K562 (cell line): Measurements from ENCODE around the gene OR2C1. TPM values are rescaled to one million over a fixed set of nuclear protein-coding genes. Genes with fewer than 3 reads are reported as not detected.

Source experiments
- CHD2 ChIP-seq: IDR thresholded peaks from 2 replicates; pipeline ENCODE4 v1.6.1; 2011; ENCODE audit warnings: low read depth, low read length
- CUX1 ChIP-seq: fragments of 200-800 bp; sonication (Bioruptor generic); IDR thresholded peaks from 2 replicates; pipeline ENCODE4 v1.6.1; 2016; ENCODE audit warnings: missing genetic modification characterization, missing compliant biosample characterization
- DPF2 ChIP-seq: fragments of 450-650 bp; IDR thresholded peaks from 2 replicates; pipeline ENCODE4 v1.6.1; 2016
- FOXJ2 ChIP-seq: fragments of 200-800 bp; sonication (Bioruptor generic); IDR thresholded peaks from 2 replicates; pipeline ENCODE4 v1.6.1; 2016; ENCODE audit warnings: missing genetic modification characterization, missing compliant biosample characterization
- GATA2 ChIP-seq: sonication (generic); formaldehyde crosslinking; IDR thresholded peaks from 2 replicates; pipeline ENCODE4 v1.4.0; 2020; ENCODE audit warnings: mild to moderate bottlenecking, missing genetic modification reagents
- GTF3C2 ChIP-seq: IDR thresholded peaks from 3 replicates; pipeline ENCODE4 v1.6.1; 2011; ENCODE audit warnings: borderline replicate concordance, mild to moderate bottlenecking, moderate library complexity; ENCODE audit not compliant: insufficient read length; ENCODE audit errors: extremely low read depth
- HDAC2 ChIP-seq: fragments of 450-650 bp; IDR thresholded peaks from 2 replicates; pipeline ENCODE4 v1.6.1; 2016; ENCODE audit warnings: mild to moderate bottlenecking
- MBD2 ChIP-seq: sonication (generic); IDR thresholded peaks from 2 replicates; pipeline ENCODE4 v1.6.1; 2016; ENCODE audit warnings: low read depth, borderline replicate concordance
- MEIS2 ChIP-seq: fragments of 450-650 bp; IDR thresholded peaks from 2 replicates; pipeline ENCODE4 v1.6.1; 2014; ENCODE audit warnings: mild to moderate bottlenecking; ENCODE audit not compliant: partially characterized antibody
- NBN ChIP-seq: fragments of 450-650 bp; IDR thresholded peaks from 2 replicates; pipeline ENCODE4 v1.6.1; 2016; ENCODE audit warnings: low read depth, mild to moderate bottlenecking
- NCOR1 ChIP-seq: fragments of 450-650 bp; IDR thresholded peaks from 2 replicates; pipeline ENCODE4 v1.6.1; 2016; ENCODE audit warnings: mild to moderate bottlenecking, moderate library complexity
- NFXL1 ChIP-seq: fragments of 450-650 bp; formaldehyde crosslinking; IDR thresholded peaks from 2 replicates; pipeline ENCODE4 v1.4.0; 2021; ENCODE audit warnings: mild to moderate bottlenecking
- PYGO2 ChIP-seq: fragments of 450-650 bp; IDR thresholded peaks from 2 replicates; pipeline ENCODE4 v1.6.1; 2016; ENCODE audit warnings: mild to moderate bottlenecking, missing genetic modification characterization, moderate library complexity, missing compliant biosample characterization
- SAP30 ChIP-seq: fragments of 200-600 bp; sonication (generic); IDR thresholded peaks from 2 replicates; pipeline ENCODE4 v1.6.1; 2012; ENCODE audit warnings: borderline replicate concordance, low read depth, mild to moderate bottlenecking, moderate library complexity, low read length, control low read depth, inconsistent platforms; ENCODE audit not compliant: insufficient read depth, poor library complexity, severe bottlenecking
- ZNF184 ChIP-seq: sonication (generic); formaldehyde crosslinking; IDR thresholded peaks from 2 replicates; pipeline ENCODE4 v1.5.0; 2020; ENCODE audit warnings: missing genetic modification reagents
- ZNF740 ChIP-seq, 3 experiments: fragments of 200-800 bp in 1 of 3; sonication (Bioruptor generic) in 1 of 3; sonication (generic) in 1 of 3; formaldehyde crosslinking in 1 of 3; IDR thresholded peaks; 2 replicates each; pipeline versions ENCODE4 v1.6.1 to v1.8.0; 2016 to 2022; ENCODE audit warnings: mild to moderate bottlenecking in 2 of 3, missing compliant biosample characterization in 2 of 3, missing genetic modification characterization in 2 of 3, missing genetic modification reagents in 1 of 3
- polyA plus RNA-seq, 8 experiments: library from polyadenylated mRNA; depleted of rRNA in 4 of 8; stranded (reverse) in 5 of 8; unstranded in 3 of 8; fragments of >200 nt; fragmentation: Nextera tagmentation in 2 of 8; fragmentation: Illumina TruSeq in 1 of 8; extraction: Ambion mirVana in 2 of 8; extraction: Trizol in 1 of 8; gene quantifications; 2 replicates each; pipeline versions ENCODE4 v1.2.1 to v1.2.3, GENCODE V29; 2011 to 2014; ENCODE audit warnings: inconsistent platforms in 1 of 8, missing spikeins in 1 of 8
- total RNA-seq, 7 experiments: library from RNA; depleted of rRNA in 6 of 7; stranded (reverse); fragments of >200 nt in 6 of 7; fragmentation: Illumina TruSeq in 2 of 7; extraction: Trizol in 2 of 7; gene quantifications; 2 replicates each; pipeline versions ENCODE4 v1.2.1 to v1.2.3, GENCODE V29; 2011 to 2021; ENCODE audit warnings: low replicate concordance in 1 of 7
- TF ChIP-seq, protein P1 (sequence below): IDR thresholded peaks from 2 replicates; pipeline ENCODE4 v1.6.1; 2011; ENCODE audit warnings: borderline replicate concordance, low read depth, mild to moderate bottlenecking, moderate library complexity, low read length; ENCODE audit not compliant: insufficient read depth, poor library complexity, severe bottlenecking

OR2C1 gene
- total and polyA plus RNA-seq, 9 of the 15 experiments (the other 6 are each of a cell fraction or from before 2014, with no cell fraction given): not detected

DNA sequence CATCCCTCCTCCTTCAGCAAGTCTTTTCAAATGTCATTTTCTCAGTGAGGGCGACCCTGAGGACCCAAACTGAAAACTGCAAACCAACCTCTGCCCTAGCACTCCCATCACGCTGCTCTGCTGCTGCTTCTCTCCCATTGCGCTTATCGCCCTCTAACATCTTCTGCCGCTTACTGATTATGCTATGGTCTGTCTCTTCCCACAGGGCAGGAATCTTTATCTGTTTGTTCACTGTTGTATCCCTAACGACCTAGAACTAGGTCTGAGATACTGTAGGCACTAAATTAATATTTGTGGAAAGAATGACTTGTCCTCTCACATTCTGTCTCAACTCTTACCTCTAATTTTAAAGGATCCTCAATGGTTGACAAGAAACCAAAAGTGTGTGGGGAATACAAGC is 32.6 kb downstream of the OR2C1 start (continued):
- TF ChIP-seq SAP30 (no peak), NFXL1 (CRISPR knock-in tag) (no peak), GTF3C2 (no peak), CUX1 (CRISPR knock-in tag) (no peak), HDAC2 (peak; percentile 70), DPF2 (peak; percentile 95), MEIS2 (peak; percentile 65), MBD2 (peak; percentile 67; the same call in 1 of the 2 replicates), FOXJ2 (tag) (peak; percentile 62; the same call in 1 of the 2 replicates), ZNF740 (CRISPR knock-in tag; IDR thresholded peaks at IDR 0.05) (no peak), ZNF740 (tag; IDR thresholded peaks at IDR 0.05) (no peak), NCOR1 (peak; percentile 87), NBN (peak; percentile 49; the same call in 1 of the 2 replicates), PYGO2 (tag) (no peak), CHD2 (0 out of 2 replicates have a peak, but pooled peaks have one; percentile 25), GATA2 (peak; percentile 61), ZNF184 (CRISPR knock-in tag) (no peak)
- TF ChIP-seq, protein P1, sequence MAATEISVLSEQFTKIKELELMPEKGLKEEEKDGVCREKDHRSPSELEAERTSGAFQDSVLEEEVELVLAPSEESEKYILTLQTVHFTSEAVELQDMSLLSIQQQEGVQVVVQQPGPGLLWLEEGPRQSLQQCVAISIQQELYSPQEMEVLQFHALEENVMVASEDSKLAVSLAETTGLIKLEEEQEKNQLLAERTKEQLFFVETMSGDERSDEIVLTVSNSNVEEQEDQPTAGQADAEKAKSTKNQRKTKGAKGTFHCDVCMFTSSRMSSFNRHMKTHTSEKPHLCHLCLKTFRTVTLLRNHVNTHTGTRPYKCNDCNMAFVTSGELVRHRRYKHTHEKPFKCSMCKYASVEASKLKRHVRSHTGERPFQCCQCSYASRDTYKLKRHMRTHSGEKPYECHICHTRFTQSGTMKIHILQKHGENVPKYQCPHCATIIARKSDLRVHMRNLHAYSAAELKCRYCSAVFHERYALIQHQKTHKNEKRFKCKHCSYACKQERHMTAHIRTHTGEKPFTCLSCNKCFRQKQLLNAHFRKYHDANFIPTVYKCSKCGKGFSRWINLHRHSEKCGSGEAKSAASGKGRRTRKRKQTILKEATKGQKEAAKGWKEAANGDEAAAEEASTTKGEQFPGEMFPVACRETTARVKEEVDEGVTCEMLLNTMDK: no peak
